K562 treated with DMSO at 1 percent for 12 hours (cell line): ENCODE data around the gene SRSF9. TPM values are rescaled to one million over a fixed set of nuclear protein-coding genes. Genes with fewer than 3 reads are reported as not detected.

Experiments used
- total RNA-seq: library from RNA; unstranded; fragments of 300-600 nt; gene quantifications from 2 replicates; pipeline ENCODE4 v1.2.3, GENCODE V29; 2022; ENCODE audit not compliant: insufficient read depth

Gene SRSF9, protein sequence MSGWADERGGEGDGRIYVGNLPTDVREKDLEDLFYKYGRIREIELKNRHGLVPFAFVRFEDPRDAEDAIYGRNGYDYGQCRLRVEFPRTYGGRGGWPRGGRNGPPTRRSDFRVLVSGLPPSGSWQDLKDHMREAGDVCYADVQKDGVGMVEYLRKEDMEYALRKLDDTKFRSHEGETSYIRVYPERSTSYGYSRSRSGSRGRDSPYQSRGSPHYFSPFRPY
- 200 and 213 TPM in 2 replicates for total RNA-seq

DNA sequence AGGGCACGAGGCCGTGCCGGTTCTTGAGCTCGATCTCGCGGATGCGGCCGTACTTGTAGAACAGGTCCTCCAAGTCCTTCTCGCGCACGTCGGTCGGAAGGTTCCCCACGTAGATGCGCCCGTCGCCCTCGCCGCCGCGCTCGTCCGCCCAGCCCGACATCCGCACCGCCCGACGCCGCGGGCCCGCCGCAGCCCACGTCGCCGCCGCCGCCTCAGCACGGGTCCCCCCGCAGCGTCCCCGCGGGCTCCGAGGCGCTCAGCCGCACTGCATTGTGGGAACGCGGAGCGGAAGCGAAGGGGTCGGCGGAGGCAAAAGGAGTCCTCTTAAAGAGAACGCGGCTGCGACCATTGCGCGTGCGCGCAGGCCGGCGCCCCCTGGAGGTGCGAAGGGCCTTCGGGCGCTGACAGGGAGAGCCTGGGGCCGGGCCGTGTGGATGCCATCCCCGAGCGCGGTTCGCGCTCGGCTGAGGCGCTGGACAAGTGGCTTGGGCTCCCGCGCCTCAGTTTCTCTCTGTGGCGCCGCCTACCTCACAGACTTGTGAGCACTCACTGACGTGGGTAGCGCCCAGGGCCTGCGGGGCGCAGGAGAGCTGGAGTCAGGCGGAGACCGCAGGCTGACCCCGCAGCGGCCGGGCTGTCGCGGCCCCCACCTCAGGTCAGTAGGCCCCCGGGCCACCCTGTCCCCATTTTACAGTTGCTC, at the start of gene SRSF9:
TSS of gene SRSF9 (minus strand) at position 299 of the 700 bp plus-strand sequence. CDS start at position 160, 139 bp downstream.

DNA sequence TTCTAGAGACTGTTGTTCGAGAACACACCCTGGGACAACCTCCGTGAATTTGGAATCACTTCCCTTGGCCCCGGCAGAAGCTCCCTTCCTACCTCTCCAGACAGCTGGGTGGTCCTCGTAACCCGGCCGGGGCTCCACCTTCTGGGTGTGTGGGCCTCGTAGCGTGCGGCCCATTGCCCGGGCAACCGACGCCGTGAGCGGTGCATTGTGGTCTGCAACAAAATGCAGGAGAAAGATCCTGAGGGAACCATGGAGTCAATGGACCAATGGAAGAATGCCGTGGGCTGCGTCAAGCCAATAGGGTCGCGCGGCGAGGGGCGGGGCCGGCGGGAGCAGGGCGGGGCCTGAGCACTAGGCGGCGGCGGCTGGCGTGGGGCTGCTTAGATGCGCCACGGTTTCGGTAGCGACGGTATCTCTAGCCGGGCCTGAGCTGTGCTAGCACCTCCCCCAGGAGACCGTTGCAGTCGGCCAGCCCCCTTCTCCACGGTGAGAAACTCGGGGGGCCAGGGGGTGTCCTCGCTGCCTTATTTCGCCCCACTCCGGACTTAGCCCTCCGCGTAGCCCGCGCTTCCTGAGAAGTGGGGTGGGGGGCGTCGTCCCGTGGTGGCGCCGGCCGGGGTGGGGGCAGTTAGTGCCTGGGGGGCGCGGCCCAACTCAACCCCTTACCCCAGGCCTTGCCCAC, 26.3 kb upstream of the SRSF9 start, which contains the start of gene DYNLL1:
TSS of gene DYNLL1 (plus strand) at position 383 of the 682 bp plus-strand sequence. CDS start 309 bp downstream, outside the sequence.

DNA sequence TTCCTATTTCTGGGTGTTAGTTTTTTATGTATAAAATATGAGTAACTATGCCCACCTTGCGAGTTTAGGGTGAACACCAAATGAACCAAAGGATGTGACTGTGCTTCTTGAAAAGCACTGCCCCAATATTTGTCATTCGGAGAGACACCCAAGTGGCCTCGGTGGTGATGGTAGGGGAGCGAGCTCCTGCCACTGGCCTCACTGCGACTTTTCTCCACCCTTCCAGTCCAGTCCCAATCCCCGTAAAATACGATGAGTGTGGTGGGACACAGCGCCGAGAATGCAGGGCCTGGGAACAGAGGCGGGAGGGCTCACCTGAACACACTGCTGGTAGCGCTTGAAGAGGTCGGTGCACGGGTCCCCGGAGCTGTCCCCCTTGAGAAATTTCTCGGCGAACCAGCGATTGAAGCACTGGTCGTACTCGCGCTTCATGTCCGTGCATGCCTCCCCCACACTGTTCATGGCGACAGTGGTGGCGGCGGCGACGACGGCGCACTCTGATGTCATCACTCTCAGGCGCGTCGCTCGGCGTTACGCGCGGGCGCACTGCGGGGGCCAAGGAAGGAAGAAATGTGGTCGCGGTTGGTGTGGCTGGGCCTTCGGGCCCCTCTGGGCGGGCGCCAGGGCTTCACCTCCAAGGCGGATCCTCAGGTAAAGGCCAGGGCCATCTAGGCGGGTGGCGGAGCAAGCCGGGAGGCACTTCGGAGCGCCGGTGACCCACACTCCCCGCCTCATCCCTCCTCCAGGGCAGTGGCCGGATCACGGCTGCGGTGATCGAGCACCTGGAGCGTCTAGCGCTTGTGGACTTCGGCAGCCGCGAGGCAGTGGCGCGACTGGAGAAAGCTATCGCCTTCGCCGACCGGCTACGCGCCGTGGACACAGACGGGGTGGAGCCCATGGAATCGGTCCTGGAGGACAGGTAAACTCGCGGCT, 23.4 kb downstream of the SRSF9 start, which contains the start of the genes GATC and TRIAP1:
TSS of gene GATC (plus strand) at position 534 of the 933 bp plus-strand sequence. CDS start at position 571, 37 bp downstream.
TSS of gene TRIAP1 (minus strand) at position 474 of the 933 bp plus-strand sequence. CDS start at position 462, 12 bp downstream.

DNA sequence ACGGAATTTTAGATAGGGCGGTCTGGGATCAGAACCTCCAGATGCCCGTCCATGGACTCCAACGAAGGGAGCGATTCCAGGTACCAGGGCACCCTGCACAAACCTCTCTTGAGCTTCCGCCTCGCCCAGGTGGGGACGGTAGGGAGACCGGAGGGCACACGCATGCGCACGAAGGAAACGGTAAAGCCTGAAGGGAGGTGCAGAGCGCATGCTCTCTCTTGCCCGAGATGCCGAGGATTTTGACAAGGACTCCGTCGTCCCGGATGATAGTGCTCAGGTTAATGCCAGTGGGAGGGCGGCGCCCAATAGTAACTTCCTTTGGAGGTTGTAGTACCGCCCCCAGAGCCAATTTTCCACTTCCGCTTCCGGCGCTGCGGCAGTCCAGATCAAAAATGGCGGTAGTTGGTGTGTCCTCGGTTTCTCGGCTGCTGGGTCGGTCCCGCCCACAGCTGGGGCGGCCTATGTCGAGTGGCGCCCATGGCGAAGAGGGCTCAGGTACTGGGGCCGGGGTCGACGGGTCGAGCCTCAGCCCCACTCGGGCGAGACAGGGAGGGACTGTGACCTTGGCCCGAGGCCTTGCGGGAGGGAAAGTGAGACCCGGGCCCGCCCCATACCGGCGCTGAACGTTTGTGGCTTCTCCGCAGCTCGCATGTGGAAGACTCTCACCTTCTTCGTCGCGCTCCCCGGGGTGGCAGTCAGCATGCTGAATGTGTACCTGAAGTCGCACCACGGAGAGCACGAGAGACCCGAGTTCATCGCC, 31.6 kb downstream of the SRSF9 start, which contains the start of gene COX6A1:
TSS of gene COX6A1 (plus strand) at position 379 of the 760 bp plus-strand sequence. CDS start at position 393, 14 bp downstream.

Other genes with a start within 250 kb of the SRSF9 start
- 50.5 and 107 TPM in 2 replicates for gene PXN, start 204.0 kb downstream of the SRSF9 start, total RNA-seq
- not detected in 2 replicates for gene RNU4-2, start 177.8 kb downstream of the SRSF9 start, total RNA-seq
- gene RNU4-1, start 176.5 kb downstream of the SRSF9 start, total RNA-seq: not detected in 2 replicates
- 5.9 and 7.8 TPM in 2 replicates for gene SIRT4, start 167.4 kb downstream of the SRSF9 start, total RNA-seq
- not detected in 2 replicates for gene PLA2G1B, start 142.0 kb downstream of the SRSF9 start, total RNA-seq
- not detected in 2 replicates for gene MSI1, start 100.6 kb downstream of the SRSF9 start, total RNA-seq
- 703 and 1,042 TPM in 2 replicates for gene COX6A1, start 31.6 kb downstream of the SRSF9 start, total RNA-seq
- gene TRIAP1, start 23.4 kb downstream of the SRSF9 start, total RNA-seq: 24.7 and 30.4 TPM in 2 replicates
- gene GATC, start 23.3 kb downstream of the SRSF9 start, total RNA-seq: 8.3 and 17.4 TPM in 2 replicates
- 529 and 566 TPM in 2 replicates for gene DYNLL1, start 26.4 kb upstream of the SRSF9 start, total RNA-seq
- 32.7 and 34.1 TPM in 2 replicates for gene COQ5, start 59.4 kb upstream of the SRSF9 start, total RNA-seq
- gene RNF10, start 64.6 kb upstream of the SRSF9 start, total RNA-seq: 110 and 186 TPM in 2 replicates
- gene POP5, start 111.7 kb upstream of the SRSF9 start, total RNA-seq: 62.8 and 71.8 TPM in 2 replicates
- not detected in 2 replicates for gene CABP1, start 170.9 kb upstream of the SRSF9 start, total RNA-seq
- 18.8 and 63.9 TPM in 2 replicates for gene MLEC, start 217.4 kb upstream of the SRSF9 start, total RNA-seq
- 17.5 and 28.4 TPM in 2 replicates for gene UNC119B, start 240.7 kb upstream of the SRSF9 start, total RNA-seq